ENCODE results near the gene PHACTR3.

DNA sequence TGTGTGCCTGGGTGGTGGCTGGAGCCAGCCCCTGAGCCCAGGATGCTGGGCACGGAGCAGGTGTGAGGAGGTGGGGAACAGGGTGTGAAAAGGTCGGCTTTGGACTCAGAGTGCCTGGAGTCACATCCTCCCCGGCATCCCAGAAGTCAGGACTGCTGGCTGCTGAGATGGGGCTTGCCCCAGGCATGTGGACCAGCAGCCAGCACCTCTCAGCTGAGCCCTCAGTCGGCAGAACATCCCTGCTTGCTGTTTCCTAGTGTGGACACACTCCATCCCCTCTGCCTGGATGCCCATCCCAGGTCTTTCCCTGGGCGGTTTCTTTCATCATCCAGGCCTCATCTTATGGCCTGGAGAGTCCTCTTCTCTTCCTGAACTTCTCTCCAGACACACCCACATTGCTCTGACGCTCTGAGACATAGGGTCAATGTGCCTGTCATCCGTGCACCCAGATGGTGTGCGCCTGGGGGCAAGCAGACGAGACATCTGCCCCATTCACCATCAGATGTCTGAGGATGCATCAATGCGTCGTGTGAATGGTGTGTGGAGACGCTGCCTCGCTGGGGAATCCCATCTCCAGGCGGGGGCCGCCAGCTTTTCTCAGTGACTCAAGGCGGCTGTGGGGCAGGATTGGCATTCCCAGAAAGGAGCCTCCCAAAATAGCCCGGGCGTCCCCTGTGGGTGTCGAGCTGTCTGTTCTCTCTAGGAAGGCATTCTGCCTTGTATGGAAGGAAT is 224.9 kb downstream of the PHACTR3 start:
- TF ChIP-seq FOXM1 (IDR thresholded peaks at IDR 0.05; ENCODE audit: borderline replicate concordance, low read depth): no peak
- TF ChIP-seq TAF1 (IDR thresholded peaks at IDR 0.05; ENCODE audit: low read depth): no peak
- TF ChIP-seq EP300 (IDR thresholded peaks at IDR 0.05; ENCODE audit: borderline replicate concordance): no peak
- no peak for TF ChIP-seq CEBPB (IDR thresholded peaks at IDR 0.05)

All from Ishikawa (cell line).